Transverse colon (tissue), 4 donors: ENCODE results near the gene MAP6. TPM values are rescaled to one million over a fixed set of nuclear protein-coding genes. Genes with fewer than 3 reads are reported as not detected.
A peak's percentile ranks its signal among the peaks of the same experiment; 100 is the strongest.

ENCODE experiments used
- DNase-seq: peaks from one replicate; pipeline ENCODE4 v3.0.0-alpha.2; 2019
- H3K27ac ChIP-seq, 4 donors: fragments of 200-600 bp; sonication (generic); 2 replicates each; pipeline ENCODE4 v1.5.1; 2016 to 2018; ENCODE audit warnings: inconsistent platforms in 4 of 4
- H3K27me3 ChIP-seq: fragments of 200-600 bp; sonication (generic); 2 replicates; pipeline ENCODE4 v1.5.1; 2017; ENCODE audit warnings: inconsistent platforms
- H3K36me3 ChIP-seq, 4 donors: fragments of 200-600 bp; sonication (generic); 2 replicates each; pipeline ENCODE4 v1.5.1; 2017 to 2019; ENCODE audit warnings: inconsistent platforms in 4 of 4
- H3K4me1 ChIP-seq, 4 donors: fragments of 200-600 bp; sonication (generic); 2 replicates each; pipeline ENCODE4 v1.5.1; 2017 to 2020; ENCODE audit warnings: inconsistent platforms in 4 of 4
- H3K4me3 ChIP-seq, 4 donors: fragments of 200-600 bp; sonication (generic); 1 replicate in 1 of 4; 2 replicates in 3 of 4; pipeline versions ENCODE4 v1.5.1 to v1.6.1; 2017 to 2019; ENCODE audit warnings: inconsistent platforms in 4 of 4
- H3K9me3 ChIP-seq, 2 donors: fragments of 200-600 bp; sonication (generic); 2 replicates each; pipeline ENCODE4 v1.5.1; 2017 to 2019; ENCODE audit warnings: inconsistent platforms in 2 of 2
- CTCF ChIP-seq, 5 experiments: fragments of 200-600 bp in 3 of 5; fragments of 450-650 bp in 2 of 5; sonication (generic) in 3 of 5; IDR thresholded peaks; 1 replicate in 2 of 5; 2 replicates in 3 of 5; pipeline ENCODE4 v1.5.1; 2016 to 2017; ENCODE audit warnings: antibody characterized with exemption in 5 of 5, inconsistent platforms in 3 of 5, mild to moderate bottlenecking in 2 of 5, moderate library complexity in 1 of 5
- EP300 ChIP-seq: sonication (generic); formaldehyde crosslinking; IDR thresholded peaks from one replicate; pipeline ENCODE4 v1.6.1; 2017; ENCODE audit warnings: antibody characterized with exemption, low read depth
- POLR2A ChIP-seq: fragments of 450-650 bp; IDR thresholded peaks from one replicate; pipeline ENCODE4 v1.6.1; 2016; ENCODE audit warnings: antibody characterized with exemption, mild to moderate bottlenecking, moderate library complexity
- POLR2AphosphoS5 ChIP-seq, 3 donors: sonication (generic); formaldehyde crosslinking; IDR thresholded peaks; one replicate each; pipeline ENCODE4 v1.6.1; 2016; ENCODE audit warnings: antibody characterized with exemption in 3 of 3
- WGBS, 2 donors: methylation state at CpG; one replicate each; pipeline ENCODE4 v1.1.5; 2018; ENCODE audit warnings: low coverage in 1 of 2; 5-methylcytosine and 5-hydroxymethylcytosine counted together
- in situ Hi-C, 4 donors: fragments of 200-750 bp; cut with MboI; loops; one replicate each; pipeline versions ENCODE4 v1.15.0 to v1.15.1; 2017; ENCODE audit warnings: low sequenced_read_pairs in 3 of 4, low pct_ligation_motif_present in 1 of 4, low pct_unique_long_range_greater_than_20kb in 1 of 4
- intact Hi-C: fragments of 100-400 bp; cut with DNase I; formaldehyde crosslinking; loops from one replicate; pipeline ENCODE4 v1.15.1; 2023; ENCODE audit warnings: low total_unique reads
- total RNA-seq, 4 donors: library from RNA; depleted of rRNA; stranded (reverse); fragments of >200 nt; gene quantifications; one replicate each; pipeline ENCODE4 v1.1.0, GENCODE V29; 2016

The MAP6 gene
- total RNA-seq, 4 donors from 2014 or later = 1.9 to 6.4 (median 3.0) TPM

- WGBS, 2 donors = 44 to 60% methylated on average over 2 to 20 of the region's 21 CpGs
- intact Hi-C loops (no loop called here), in situ Hi-C loops (no loop called here)
- peak overlapping the region; percentile 75 to 92 (median 88) for H3K27ac ChIP-seq
- peaks cover 15 to 39% (median 34%) of the 10 kb centered on the region in 4 donors for H3K4me1 ChIP-seq
- no peaks in the 10 kb centered on the region for H3K9me3 ChIP-seq
- no peaks in the 10 kb centered on the region for H3K27me3 ChIP-seq
- TF ChIP-seq POLR2AphosphoS5 (IDR thresholded peaks at IDR 0.05) (peak; percentile 82 to 93 (median 86)), POLR2A (no peak), EP300 (no peak), CTCF (IDR thresholded peaks at IDR 0.05) (no peak)
- H3K36me3 ChIP-seq = no peaks in the 10 kb centered on the region
- peak; percentile 82 for DNase-seq
- H3K4me3 ChIP-seq = no peak overlapping the region
These were observed 114.4 kb downstream of the MAP6 start for GRCh38 chr11:75554258-75555022.

- H3K36me3 ChIP-seq = no peaks in the 10 kb centered on the region
- WGBS, 2 donors = 45% methylated on average over 1 of the region's 1 CpG; no CpG with 5 or more reads in 1 of the 2 donors
- no peaks in the 10 kb centered on the region for H3K27me3 ChIP-seq
- peaks cover 11 to 34% (median 28%) of the 10 kb centered on the region in 4 donors for H3K4me1 ChIP-seq
- no peak for DNase-seq
- intact Hi-C loops (no loop called here), in situ Hi-C loops (no loop called here)
- no peak overlapping the region for H3K4me3 ChIP-seq
- peak overlapping the region; percentile 68 to 92 (median 88) for H3K27ac ChIP-seq
- no peaks in the 10 kb centered on the region for H3K9me3 ChIP-seq
- TF ChIP-seq EP300 (no peak), CTCF (IDR thresholded peaks at IDR 0.05) (no peak), POLR2AphosphoS5 (IDR thresholded peaks at IDR 0.05) (no peak), POLR2A (no peak)
These were observed 115.0 kb downstream of the MAP6 start for GRCh38 chr11:75553889-75554257.

- Histone ChIP-seq H3K4me1 (peaks cover 6 to 27% (median 21%) of the 10 kb centered on the region in 4 donors), H3K9me3 (no peaks in the 10 kb centered on the region), H3K27me3 (no peaks in the 10 kb centered on the region), H3K36me3 (no peaks in the 10 kb centered on the region), H3K27ac (peak overlapping the region; percentile 68 to 92 (median 88)), H3K4me3 (no peak overlapping the region)
- WGBS, 2 donors = 84% methylated on average over 6 of the region's 6 CpGs; no CpG with 5 or more reads in 1 of the 2 donors
- intact Hi-C loops (no loop called here), in situ Hi-C loops (no loop called here)
- TF ChIP-seq POLR2A = no peak
- no peak for TF ChIP-seq CTCF (IDR thresholded peaks at IDR 0.05)
- TF ChIP-seq POLR2AphosphoS5 (IDR thresholded peaks at IDR 0.05) = no peak
- TF ChIP-seq EP300 = no peak
- DNase-seq = no peak
These were observed 115.7 kb downstream of the MAP6 start for GRCh38 chr11:75553182-75553581.

- in situ Hi-C loops = loop anchor here (25.0 kb wide), 2 partner anchors 112 to 262 kb away; partner anchors contain the start of gene KLHL35 (in 1 of the 4)
- intact Hi-C loops = loop anchor here (5.0 kb wide), 1 partner anchor 33 kb away; no protein-coding TSS in a partner anchor
- Histone ChIP-seq H3K27me3 (no peaks in the 10 kb centered on the region), H3K4me3 (no peak overlapping the region), H3K4me1 (peaks cover 0 to 11% (median 8%) of the 10 kb centered on the region in 4 donors), H3K27ac (no peak overlapping the region), H3K36me3 (no peaks in the 10 kb centered on the region), H3K9me3 (no peaks in the 10 kb centered on the region)
- WGBS, 2 donors = 76 to 79% methylated on average over 5 of the region's 5 CpGs
- DNase-seq = no peak
- TF ChIP-seq POLR2AphosphoS5 (IDR thresholded peaks at IDR 0.05) (no peak), EP300 (no peak), CTCF (IDR thresholded peaks at IDR 0.05) (no peak)
These were observed 119.4 kb downstream of the MAP6 start for GRCh38 chr11:75549370-75549958.
